ENCODE data around the gene TCAF1.
"Not testable (repeated sequence)": the region's sequence is repeated elsewhere in the genome, so short reads cannot be mapped to it uniquely, and the experiment has no call there.

The TCAF1 gene

GRCh38 chr7:143850682-143851081 is 51.3 kb downstream of the TCAF1 start:
- DNase-seq (no peak), ATAC-seq (no peak)

GRCh38 chr7:143849785-143850479 is 52.0 kb downstream of the TCAF1 start:
- DNase-seq (no peak), ATAC-seq (no peak)

GRCh38 chr7:143848192-143848591 is 53.8 kb downstream of the TCAF1 start:
- no peak for DNase-seq
- ATAC-seq = no peak

- ATAC-seq (no peak), DNase-seq (no peak)
Measured at GRCh38 chr7:143846692-143847091, 55.3 kb downstream of the TCAF1 start.

GRCh38 chr7:143841696-143842095 is 60.3 kb downstream of the TCAF1 start:
- not testable (repeated sequence) for ATAC-seq

GRCh38 chr7:143840062-143840461 is 61.9 kb downstream of the TCAF1 start:
- ATAC-seq, DNase-seq: not testable (repeated sequence)

More at GRCh38 chr7:143841696-143842095, 60.3 kb downstream of the TCAF1 start:
- DNase-seq = not testable (repeated sequence)

- peak; percentile 69 for ATAC-seq
- peak; percentile 98 for DNase-seq
Measured at GRCh38 chr7:143837223-143837622, 64.8 kb downstream of the TCAF1 start.

- ATAC-seq (peak; percentile 91), DNase-seq (peak; percentile 94)
Measured at GRCh38 chr7:143836622-143837021, 65.4 kb downstream of the TCAF1 start.

- ATAC-seq = peak; percentile 41
- DNase-seq = not testable (repeated sequence)
Measured at GRCh38 chr7:143836088-143836487, 65.9 kb downstream of the TCAF1 start.

GRCh38 chr7:143826578-143826977 is 75.4 kb downstream of the TCAF1 start:
- peak; percentile 83 for ATAC-seq

GRCh38 chr7:143824295-143825135 is 77.5 kb downstream of the TCAF1 start:
- ATAC-seq, DNase-seq: not testable (repeated sequence)

More at GRCh38 chr7:143826578-143826977, 75.4 kb downstream of the TCAF1 start:
- DNase-seq = not testable (repeated sequence)

- not testable (repeated sequence) for ATAC-seq, DNase-seq
Measured at GRCh38 chr7:143823634-143824294, 78.2 kb downstream of the TCAF1 start.

- DNase-seq = not testable (repeated sequence)
- peak; percentile 40 for ATAC-seq
Measured at GRCh38 chr7:143821392-143822277, 80.3 kb downstream of the TCAF1 start.

GRCh38 chr7:143817873-143818272 is 84.1 kb downstream of the TCAF1 start:
- ATAC-seq = not testable (repeated sequence)

GRCh38 chr7:143816471-143817133 is 85.4 kb downstream of the TCAF1 start:
- not testable (repeated sequence) for ATAC-seq, DNase-seq

More at GRCh38 chr7:143817873-143818272, 84.1 kb downstream of the TCAF1 start:
- DNase-seq = not testable (repeated sequence)

GRCh38 chr7:143810639-143811038 is 91.3 kb downstream of the TCAF1 start:
- not testable (repeated sequence) for ATAC-seq, DNase-seq

GRCh38 chr7:143806664-143807071 is 95.3 kb downstream of the TCAF1 start:
- not testable (repeated sequence) for DNase-seq, ATAC-seq
